ENCODE data around the gene PREX1.

PREX1 gene

GRCh38 chr20:48805286-48805685 is 22.5 kb downstream of the PREX1 start:
- Histone ChIP-seq H3K4me3 (replicated peaks; ENCODE audit: low read depth, low read length) (no peak overlapping the region), H3K27me3 (replicated peaks; ENCODE audit: control insufficient read depth, insufficient read depth, low read length) (no peaks in the 10 kb centered on the region), H3K36me3 (ENCODE audit: control insufficient read depth, insufficient read depth, low read length) (peaks cover 6% of the 10 kb centered on the region)
- DNase-seq (ENCODE audit: extremely low read depth, insufficient read length), result no peak
- TF ChIP-seq CTCF (IDR thresholded peaks at IDR 0.05; ENCODE audit: insufficient read depth, low read length, poor library complexity, severe bottlenecking), result no peak

GRCh38 chr20:48804300-48804980 is 23.4 kb downstream of the PREX1 start:
- H3K36me3 ChIP-seq (ENCODE audit: control insufficient read depth, insufficient read depth, low read length), result peaks cover 6% of the 10 kb centered on the region
- DNase-seq (ENCODE audit: extremely low read depth, insufficient read length), result no peak
- no peak overlapping the region for H3K4me3 ChIP-seq (replicated peaks; ENCODE audit: low read depth, low read length)
- TF ChIP-seq CTCF (IDR thresholded peaks at IDR 0.05; ENCODE audit: insufficient read depth, low read length, poor library complexity, severe bottlenecking), result no peak
- no peaks in the 10 kb centered on the region for H3K27me3 ChIP-seq (replicated peaks; ENCODE audit: control insufficient read depth, insufficient read depth, low read length)

- no peak for DNase-seq (ENCODE audit: extremely low read depth, insufficient read length)
- no peaks in the 10 kb centered on the region for H3K27me3 ChIP-seq (replicated peaks; ENCODE audit: control insufficient read depth, insufficient read depth, low read length)
- TF ChIP-seq CTCF (IDR thresholded peaks at IDR 0.05; ENCODE audit: insufficient read depth, low read length, poor library complexity, severe bottlenecking), result no peak
- H3K36me3 ChIP-seq (ENCODE audit: control insufficient read depth, insufficient read depth, low read length), result peaks cover 6% of the 10 kb centered on the region
- H3K4me3 ChIP-seq (replicated peaks; ENCODE audit: low read depth, low read length), result no peak overlapping the region
Observed at GRCh38 chr20:48803176-48804053, 24.4 kb downstream of the PREX1 start.

- DNase-seq (ENCODE audit: extremely low read depth, insufficient read length), result no peak
- Histone ChIP-seq H3K4me3 (replicated peaks; ENCODE audit: low read depth, low read length) (no peak overlapping the region), H3K36me3 (ENCODE audit: control insufficient read depth, insufficient read depth, low read length) (peaks cover 4% of the 10 kb centered on the region), H3K27me3 (replicated peaks; ENCODE audit: control insufficient read depth, insufficient read depth, low read length) (no peaks in the 10 kb centered on the region)
- TF ChIP-seq CTCF (IDR thresholded peaks at IDR 0.05; ENCODE audit: insufficient read depth, low read length, poor library complexity, severe bottlenecking), result no peak
Observed at GRCh38 chr20:48802647-48803046, 25.2 kb downstream of the PREX1 start.

GRCh38 chr20:48802216-48802615 is 25.6 kb downstream of the PREX1 start:
- peaks cover 4% of the 10 kb centered on the region for H3K36me3 ChIP-seq (ENCODE audit: control insufficient read depth, insufficient read depth, low read length)

More at GRCh38 chr20:48802216-48802615, 25.6 kb downstream of the PREX1 start:
- DNase-seq (ENCODE audit: extremely low read depth, insufficient read length), result no peak
- Histone ChIP-seq H3K27me3 (replicated peaks; ENCODE audit: control insufficient read depth, insufficient read depth, low read length) (no peaks in the 10 kb centered on the region), H3K4me3 (replicated peaks; ENCODE audit: low read depth, low read length) (no peak overlapping the region)
- TF ChIP-seq CTCF (IDR thresholded peaks at IDR 0.05; ENCODE audit: insufficient read depth, low read length, poor library complexity, severe bottlenecking), result no peak
